Psoas muscle (tissue), 8 donors: Measurements from ENCODE around the gene ACOT13. TPM values are rescaled to one million over a fixed set of nuclear protein-coding genes. Genes with fewer than 3 reads are reported as not detected.

ENCODE experiments used
- ATAC-seq, 4 donors: fragments of 200-7000 bp; cut with Tn5 transposase; one replicate each; pipeline ENCODE4 v1.9.1; 2020; ENCODE audit warnings: moderate library complexity in 3 of 4, mild to moderate bottlenecking in 2 of 4
- DNase-seq, 2 donors: peaks; one replicate each; pipeline ENCODE4 v3.0.0-alpha.2; 2020
- H3K27ac ChIP-seq: fragments of 200-600 bp; one replicate; pipeline ENCODE4 v1.8.0; 2022
- H3K27me3 ChIP-seq, 3 donors: fragments of 200-600 bp in 1 of 3; one replicate each; pipeline versions ENCODE4 v1.6.1 to v1.8.0; 2013 to 2022; ENCODE audit warnings: low read length in 2 of 3, mild to moderate bottlenecking in 2 of 3, moderate library complexity in 1 of 3; ENCODE audit not compliant: insufficient read depth in 3 of 3
- H3K36me3 ChIP-seq, 2 donors: fragments of 200-600 bp in 1 of 2; one replicate each; pipeline versions ENCODE4 v1.6.1 to v1.8.0; 2013 to 2022; ENCODE audit warnings: low read depth in 1 of 2, mild to moderate bottlenecking in 1 of 2, moderate library complexity in 1 of 2; ENCODE audit not compliant: insufficient read depth in 1 of 2
- H3K4me1 ChIP-seq: fragments of 200-600 bp; one replicate; pipeline ENCODE4 v1.8.0; 2022
- H3K4me3 ChIP-seq: fragments of 200-600 bp; one replicate; pipeline ENCODE4 v1.8.0; 2022; ENCODE audit warnings: mild to moderate bottlenecking
- H3K9me3 ChIP-seq: fragments of 200-600 bp; one replicate; pipeline ENCODE4 v1.8.0; 2022
- WGBS, 3 donors: extraction: QIAGEN DNeasy Blood & Tissue Kit; methylation state at CpG; one replicate each; pipeline versions ENCODE4 v1.1.6 to v1.1.7; 2013; 5-methylcytosine and 5-hydroxymethylcytosine counted together
- intact Hi-C, 2 donors: fragments of 100-400 bp; cut with DNase I; formaldehyde crosslinking; loops; one replicate each; pipeline versions ENCODE4 v1.11.0 to v1.14.2; 2022
- polyA plus RNA-seq, 3 donors: library from polyadenylated mRNA; stranded (reverse); fragments of 200-250 nt; gene quantifications; one replicate each; pipeline ENCODE4 v1.2.3, GENCODE V29; 2013
- total RNA-seq, 4 donors: library from RNA; stranded (reverse); fragmentation: NEBNext Ultra II Directional in 2 of 4; extraction: Animal tissue kit (Norgen Biotek cat#: 25700) in 2 of 4; gene quantifications; one replicate each; pipeline versions ENCODE4 v1.2.1 to v1.2.4, GENCODE V29; 2021 to 2023
- TF ChIP-seq, protein P1 (sequence below): fragments of 200-600 bp; IDR thresholded peaks from one replicate; pipeline ENCODE4 v1.8.0; 2022; ENCODE audit warnings: antibody characterized with exemption
- donor health status: healthy with polysubstance abuse.
- donor health status: DM: no; HTN: no; CAD: no; lungs with moderate emphysema.
- donor health status: Bipolar disorder and iron deficiency.
- donor health status: healthy.
- donor health status: DM: yes; HTN: yes; CAD: no.
- donor health status: DM: no; HTN: no; CAD: no.
- donor health status: DM: no; HTN: no; CAD: no.
- donor health status: DM: yes; HTN: yes; CAD: no.

The ACOT13 gene
- total and polyA plus RNA-seq, 7 donors, result 25.2 to 50.7 (median 37.4) TPM

GRCh38 chr6:24649691-24650090 lies 17.2 kb upstream of the ACOT13 start:
- Histone ChIP-seq H3K36me3 (peaks cover 4 to 51% of the 10 kb centered on the region in 2 donors), H3K27ac (no peak overlapping the region), H3K4me1 (no peaks in the 10 kb centered on the region), H3K27me3 (peaks cover 0 to 1% (median 0%) of the 10 kb centered on the region in 3 donors), H3K4me3 (no peak overlapping the region), H3K9me3 (no peaks in the 10 kb centered on the region)
- no peak for DNase-seq
- no peak for ATAC-seq
- intact Hi-C loops, result no loop called here
- TF ChIP-seq, protein P1, sequence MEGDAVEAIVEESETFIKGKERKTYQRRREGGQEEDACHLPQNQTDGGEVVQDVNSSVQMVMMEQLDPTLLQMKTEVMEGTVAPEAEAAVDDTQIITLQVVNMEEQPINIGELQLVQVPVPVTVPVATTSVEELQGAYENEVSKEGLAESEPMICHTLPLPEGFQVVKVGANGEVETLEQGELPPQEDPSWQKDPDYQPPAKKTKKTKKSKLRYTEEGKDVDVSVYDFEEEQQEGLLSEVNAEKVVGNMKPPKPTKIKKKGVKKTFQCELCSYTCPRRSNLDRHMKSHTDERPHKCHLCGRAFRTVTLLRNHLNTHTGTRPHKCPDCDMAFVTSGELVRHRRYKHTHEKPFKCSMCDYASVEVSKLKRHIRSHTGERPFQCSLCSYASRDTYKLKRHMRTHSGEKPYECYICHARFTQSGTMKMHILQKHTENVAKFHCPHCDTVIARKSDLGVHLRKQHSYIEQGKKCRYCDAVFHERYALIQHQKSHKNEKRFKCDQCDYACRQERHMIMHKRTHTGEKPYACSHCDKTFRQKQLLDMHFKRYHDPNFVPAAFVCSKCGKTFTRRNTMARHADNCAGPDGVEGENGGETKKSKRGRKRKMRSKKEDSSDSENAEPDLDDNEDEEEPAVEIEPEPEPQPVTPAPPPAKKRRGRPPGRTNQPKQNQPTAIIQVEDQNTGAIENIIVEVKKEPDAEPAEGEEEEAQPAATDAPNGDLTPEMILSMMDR, result no peak
- 84 to 96% (median 85%) methylated on average over 2 of the region's 2 CpGs for WGBS, 3 donors

- intact Hi-C loops, result no loop called here
- Histone ChIP-seq H3K4me3 (no peak overlapping the region), H3K27ac (no peak overlapping the region), H3K4me1 (no peaks in the 10 kb centered on the region), H3K27me3 (no peaks in the 10 kb centered on the region), H3K9me3 (no peaks in the 10 kb centered on the region), H3K36me3 (peaks cover 4 to 56% of the 10 kb centered on the region in 2 donors)
- DNase-seq (no peak), ATAC-seq (no peak)
- 61 to 64% (median 63%) methylated on average over 3 of the region's 3 CpGs for WGBS, 3 donors
- TF ChIP-seq, protein P1, result no peak
These were observed 16.5 kb upstream of the ACOT13 start for GRCh38 chr6:24650365-24650764.

DNA sequence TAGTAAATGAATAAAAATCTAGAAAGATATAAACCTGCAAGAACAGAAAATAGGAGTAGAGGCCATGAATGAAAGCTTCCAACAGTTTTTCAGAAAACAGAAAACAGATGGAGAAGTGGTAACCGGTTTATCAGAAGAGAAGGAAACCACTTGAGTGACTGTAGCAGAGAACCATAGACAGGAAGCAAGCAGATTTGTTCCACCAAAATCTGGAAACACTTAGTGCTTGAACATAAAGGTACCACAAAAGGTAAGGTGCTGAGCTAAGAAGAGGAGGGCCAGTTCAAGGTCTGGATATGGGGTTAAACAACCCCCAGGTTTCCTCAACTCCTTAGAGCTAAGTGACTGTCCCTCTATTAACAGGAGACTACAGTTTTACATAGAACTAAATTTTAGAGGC lies 11.7 kb upstream of the ACOT13 start:
- H3K4me3 ChIP-seq, result no peak overlapping the region
- H3K27ac ChIP-seq, result no peak overlapping the region
- ATAC-seq (no peak), DNase-seq (no peak)
- TF ChIP-seq, protein P1, result no peak
- H3K27me3 ChIP-seq, result no peaks in the 10 kb centered on the region
- peaks cover 6% of the 10 kb centered on the region for H3K4me1 ChIP-seq
- no peaks in the 10 kb centered on the region for H3K9me3 ChIP-seq
- intact Hi-C loops, result no loop called here
- WGBS, 3 donors, result 72 to 88% (median 86%) methylated on average over 1 of the region's 1 CpG
- H3K36me3 ChIP-seq, result peaks cover 4 to 71% of the 10 kb centered on the region in 2 donors

DNA sequence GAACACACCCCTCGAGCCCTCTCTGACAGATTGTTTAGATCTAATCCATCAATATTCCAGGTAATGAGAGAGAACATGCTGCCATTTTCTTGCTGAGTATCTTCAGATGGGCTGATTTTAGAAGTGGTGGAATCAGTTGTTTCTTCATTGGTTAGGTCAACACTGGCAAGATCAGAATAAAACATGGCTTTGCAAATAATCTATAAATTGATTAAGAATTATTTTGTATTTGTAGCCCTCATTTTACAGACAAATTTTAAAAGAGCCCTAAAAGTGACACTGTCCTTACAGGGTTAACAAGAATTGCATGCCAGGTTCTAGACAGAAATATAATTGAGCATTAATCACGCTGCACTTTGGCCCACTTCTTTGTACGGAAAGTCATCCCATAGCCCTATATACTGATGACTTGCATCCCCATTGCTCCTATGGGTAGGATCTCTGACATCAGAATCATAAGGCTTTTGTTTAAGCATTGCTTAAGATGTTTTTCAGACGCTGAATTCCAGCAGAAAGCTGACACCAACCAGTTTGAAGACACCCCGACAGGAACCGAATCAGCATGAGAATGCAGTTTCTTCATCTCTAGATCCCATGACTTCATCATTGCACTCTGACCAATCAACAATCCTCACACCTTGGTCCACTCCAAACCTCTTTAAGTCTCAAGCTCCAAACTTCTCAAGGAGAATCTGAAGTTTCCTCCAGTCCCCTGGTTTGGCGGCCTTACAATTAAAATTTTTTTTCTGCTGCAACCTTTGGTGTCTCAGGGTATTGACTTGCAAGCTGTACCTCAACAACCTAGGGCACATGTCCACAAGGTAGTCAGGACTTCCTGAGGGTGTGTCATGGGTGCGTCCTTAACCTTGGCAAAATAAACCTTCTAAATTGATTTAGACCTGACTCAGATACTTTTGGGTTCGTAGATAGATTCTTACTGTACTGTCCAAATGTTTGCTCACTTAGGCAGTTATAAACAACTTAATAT lies 8.0 kb upstream of the ACOT13 start:
- TF ChIP-seq, protein P1, result no peak
- Histone ChIP-seq H3K4me1 (peaks cover 9% of the 10 kb centered on the region), H3K27ac (peak overlapping the region; percentile 11), H3K4me3 (no peak overlapping the region), H3K9me3 (no peaks in the 10 kb centered on the region), H3K27me3 (no peaks in the 10 kb centered on the region), H3K36me3 (peaks cover 0 to 59% of the 10 kb centered on the region in 2 donors)
- WGBS, 3 donors, result 57 to 74% (median 59%) methylated on average over 9 of the region's 9 CpGs
- intact Hi-C loops, result no loop called here
- no peak for DNase-seq
- ATAC-seq, result peak; percentile 37 to 65 (median 46)
